GM18951 (cell line): ENCODE measurements around the gene RPS21.

ENCODE experiments used
- POLR2A ChIP-seq: IDR thresholded peaks from 4 replicates; pipeline ENCODE4 v1.6.1; 2011; ENCODE audit warnings: mild to moderate bottlenecking; ENCODE audit not compliant: insufficient read length, insufficient read depth; ENCODE audit errors: extremely low read depth
- in situ Hi-C: fragments of 300-500 bp; cut with MboI; formaldehyde crosslinking; loops from one replicate; pipeline ENCODE4 v1.12.0; 2022; ENCODE audit warnings: low sequenced_read_pairs, mixed read lengths, inconsistent platforms; ENCODE audit not compliant: unreplicated experiment

Gene RPS21

GRCh38 chr20:62386383-62387218, at the start of gene RPS21:
TSS of gene RPS21 (plus strand) at chr20:62387103. CDS start at chr20:62387339, 236 bp downstream.
- in situ Hi-C loops = loop anchor here (10.0 kb wide), 1 partner anchor 82 kb away; the partner anchor contains the start of gene ADRM1
- TF ChIP-seq POLR2A = peak; percentile 96

- no peak for TF ChIP-seq POLR2A
- in situ Hi-C loops = no loop called here
Measured at GRCh38 chr20:62337558-62338293, 49.2 kb upstream of the RPS21 start.

DNA sequence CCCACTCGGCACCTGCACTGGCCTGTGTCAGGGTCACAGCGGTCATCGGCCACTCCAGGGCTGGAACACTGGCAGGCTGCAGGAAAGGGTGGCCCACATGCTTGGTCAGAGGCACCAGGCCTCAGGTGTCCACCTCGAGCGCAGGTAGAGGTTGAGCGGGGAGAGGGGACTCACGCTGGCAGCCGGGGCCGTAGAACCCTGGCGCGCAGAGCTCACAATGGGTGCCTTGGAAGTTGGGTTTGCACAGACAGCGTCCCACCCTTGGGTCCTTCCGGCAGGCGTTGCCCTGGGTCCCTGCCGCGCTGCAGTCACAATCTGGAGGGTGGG, 48.6 kb upstream of the RPS21 start:
- no peak for TF ChIP-seq POLR2A
- in situ Hi-C loops = no loop called here

DNA sequence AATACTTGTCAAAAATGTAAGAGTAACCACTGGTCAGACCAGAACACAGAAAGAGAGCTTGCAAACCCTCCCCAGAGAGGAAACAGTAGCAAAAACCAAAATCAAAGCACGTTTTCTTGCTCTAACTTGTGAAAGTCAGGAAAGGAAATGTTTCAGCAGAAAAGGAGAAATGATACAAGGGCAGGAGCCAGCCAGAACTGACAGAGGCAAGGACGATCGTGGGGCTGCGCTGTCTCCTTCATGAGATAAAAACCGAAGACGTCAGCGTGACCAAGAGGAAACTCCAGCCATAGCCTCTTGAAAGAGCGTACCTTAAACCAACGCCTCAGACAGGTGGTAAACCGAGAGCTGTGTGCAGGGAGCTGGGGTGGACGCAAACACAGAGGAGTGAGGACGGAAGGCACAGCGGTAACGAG, 47.2 kb upstream of the RPS21 start:
- in situ Hi-C loops = no loop called here

GRCh38 chr20:62342910-62343309, 44.0 kb upstream of the RPS21 start:
- TF ChIP-seq POLR2A = no peak
- in situ Hi-C loops = no loop called here

More for the DNA sequence above, 47.2 kb upstream of the RPS21 start:
- peak; percentile 28 for TF ChIP-seq POLR2A

DNA sequence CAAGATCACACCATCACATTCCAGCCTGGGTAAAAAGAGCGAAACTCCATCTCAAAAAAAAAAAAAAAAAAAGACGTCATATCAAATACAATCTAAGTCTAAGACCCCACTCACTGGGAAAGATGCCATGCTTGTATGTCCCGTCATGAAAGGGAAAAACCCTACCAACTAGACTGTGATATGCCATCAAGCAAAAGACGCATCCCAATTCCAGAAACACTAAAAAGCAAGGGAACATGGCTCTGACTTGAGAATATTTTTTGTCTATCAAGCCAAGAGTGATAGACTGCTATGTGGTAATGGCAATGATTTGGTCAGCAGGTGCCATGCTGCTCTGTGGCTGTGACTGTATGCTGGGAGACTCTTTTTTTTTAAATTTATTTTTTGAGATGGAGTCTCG, 42.8 kb upstream of the RPS21 start:
- in situ Hi-C loops = no loop called here

DNA sequence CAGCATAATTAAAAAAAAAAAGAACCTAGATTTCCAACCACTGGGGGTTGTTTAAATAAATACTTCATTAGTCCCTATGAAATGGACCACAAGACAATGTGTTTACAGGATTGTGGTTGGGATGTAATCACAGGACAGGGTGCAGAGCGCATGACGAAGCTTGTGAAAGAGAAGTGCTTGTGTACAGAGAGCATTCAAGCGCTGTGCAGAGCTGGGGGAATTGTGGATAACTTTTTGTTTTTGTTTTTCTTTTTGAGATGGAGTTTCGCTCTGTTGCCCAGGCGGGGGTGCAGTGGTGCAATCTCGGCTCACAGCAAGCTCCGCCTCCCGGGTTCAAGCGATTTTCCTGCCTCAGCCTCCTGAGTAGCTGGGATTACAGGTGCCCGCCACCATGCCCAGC, 42.1 kb upstream of the RPS21 start:
- in situ Hi-C loops = no loop called here
- TF ChIP-seq POLR2A = no peak

More for the DNA sequence above, 42.8 kb upstream of the RPS21 start:
- TF ChIP-seq POLR2A = no peak

- TF ChIP-seq POLR2A = no peak
- in situ Hi-C loops = no loop called here
Measured at GRCh38 chr20:62345681-62346370, 41.1 kb upstream of the RPS21 start.

GRCh38 chr20:62346398-62347150, 40.3 kb upstream of the RPS21 start:
- no peak for TF ChIP-seq POLR2A
- in situ Hi-C loops = no loop called here

GRCh38 chr20:62347151-62347404, 39.8 kb upstream of the RPS21 start:
- in situ Hi-C loops = no loop called here
- no peak for TF ChIP-seq POLR2A

DNA sequence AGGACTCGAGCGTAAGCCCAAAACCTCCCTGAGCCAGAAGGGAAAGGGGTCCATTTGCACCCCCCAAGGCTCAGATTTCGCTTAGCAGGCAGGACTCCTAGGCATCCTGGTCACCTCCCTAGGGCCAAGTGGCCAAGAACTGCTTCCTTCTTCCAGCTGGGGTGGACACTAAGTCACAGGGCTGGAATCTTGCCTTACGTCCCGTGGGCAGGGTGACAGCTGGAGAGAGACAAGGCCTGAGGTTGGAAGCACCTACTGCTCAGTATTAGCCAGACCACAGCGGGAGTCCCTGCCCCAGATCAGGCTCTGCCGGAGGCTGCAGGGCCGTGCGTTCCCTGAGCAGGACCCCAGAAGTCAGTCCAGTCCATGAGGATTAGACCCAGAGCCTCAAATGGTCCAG, 39.5 kb upstream of the RPS21 start:
- TF ChIP-seq POLR2A = no peak
- in situ Hi-C loops = no loop called here

DNA sequence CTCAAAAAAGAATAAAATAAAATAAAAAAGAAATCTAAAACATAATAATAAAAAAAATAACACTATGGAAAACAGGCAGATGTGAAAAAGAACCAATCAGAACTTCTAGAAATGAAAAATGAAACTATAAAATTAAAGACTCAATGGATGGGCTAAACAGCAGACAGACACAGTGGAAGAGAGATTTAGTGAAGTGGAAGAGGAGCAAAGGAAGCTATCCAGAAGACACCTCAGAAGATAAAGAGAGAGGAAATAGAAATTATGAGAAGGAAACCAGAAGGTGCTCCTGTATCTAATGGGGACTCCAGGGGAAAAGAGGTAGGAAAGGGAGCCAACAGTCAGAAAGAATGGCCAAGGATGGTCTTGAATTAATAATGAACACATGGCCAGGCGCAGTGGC, 38.3 kb upstream of the RPS21 start:
- TF ChIP-seq POLR2A = no peak
- in situ Hi-C loops = no loop called here

DNA sequence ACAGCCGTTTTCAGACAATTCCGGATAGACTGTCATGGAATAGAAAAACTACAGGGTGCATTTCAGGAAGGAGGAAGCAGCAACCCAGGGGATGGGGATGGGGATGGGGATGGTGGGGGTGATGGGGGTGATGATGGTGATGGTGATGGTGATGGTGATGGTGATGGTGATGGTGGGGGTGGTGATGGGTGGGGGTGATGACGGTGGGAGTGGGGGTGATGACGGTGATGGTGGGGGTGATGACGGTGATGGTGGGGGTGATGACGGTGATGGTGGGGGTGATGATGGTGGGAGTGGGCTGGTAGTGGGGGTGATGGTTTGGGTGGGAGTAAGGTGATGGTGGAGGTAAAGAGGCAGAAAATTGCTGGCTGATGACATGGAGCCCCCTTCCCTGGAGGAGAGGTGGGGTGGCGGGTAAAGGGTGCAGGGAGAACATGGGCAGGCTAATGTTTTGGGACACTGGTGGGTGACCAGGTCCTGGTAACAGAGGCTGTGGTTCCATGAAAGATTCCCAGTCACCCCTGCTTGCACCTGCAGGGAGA, 37.3 kb upstream of the RPS21 start:
- no peak for TF ChIP-seq POLR2A
- in situ Hi-C loops = no loop called here
